Activated naive CD4-positive, alpha-beta T cell (primary cell): Measurements from ENCODE around the gene FAM124A.

Experiments used
- DNase-seq, 4 experiments: peaks; one replicate each; lab custom pipeline; 2025; lab: John Stamatoyannopoulos, UW

Gene FAM124A

DNA sequence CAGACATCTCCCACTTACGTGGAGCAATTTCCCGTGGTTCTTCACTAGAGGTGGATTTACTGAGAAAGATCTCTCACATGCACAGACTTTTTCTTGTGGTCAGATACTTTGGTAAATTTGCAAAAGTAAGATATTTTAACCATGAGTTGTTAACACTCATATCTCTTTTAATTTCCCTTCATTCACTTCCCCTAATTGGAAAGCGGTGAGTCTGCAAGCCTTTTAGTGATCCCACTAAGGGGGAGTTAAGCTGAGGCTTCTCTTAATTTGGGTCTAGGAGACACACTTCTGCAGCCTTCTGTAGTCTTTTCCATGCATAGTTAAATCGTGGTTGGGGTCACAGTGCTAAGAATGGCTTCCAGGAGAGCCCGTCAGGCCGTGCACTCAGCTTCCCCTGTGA is 86.6 kb downstream of the FAM124A start:
- no peak for DNase-seq

- no peak for DNase-seq
These were observed 89.0 kb downstream of the FAM124A start for GRCh38 chr13:51311231-51311630.

DNA sequence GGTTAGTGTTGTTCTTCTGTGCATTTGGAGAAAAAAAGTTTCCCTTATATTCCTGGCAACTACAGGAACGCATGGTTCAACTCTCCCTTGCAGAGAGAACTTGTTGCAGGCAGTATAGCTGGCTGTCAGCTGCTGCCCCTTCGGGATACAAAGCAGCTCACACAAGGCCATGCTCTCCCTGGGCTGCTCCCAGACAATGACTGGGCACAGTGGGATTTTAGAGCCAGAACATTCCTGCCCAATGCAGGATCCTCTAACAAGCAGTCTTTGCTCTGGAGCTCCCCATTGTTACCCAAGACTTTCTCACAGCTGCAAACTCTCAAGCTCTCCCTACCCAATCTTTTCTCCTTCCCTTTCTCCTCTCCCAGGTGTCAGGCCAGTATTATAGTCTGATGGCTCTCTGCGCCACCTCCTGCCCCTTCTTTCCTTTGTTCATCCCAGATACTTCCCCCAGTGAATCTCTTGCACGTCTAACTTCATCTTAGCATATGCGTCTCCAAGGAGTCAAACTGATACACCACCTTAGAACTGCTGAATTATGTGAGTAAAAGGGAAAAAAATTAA is 89.8 kb downstream of the FAM124A start:
- DNase-seq = no peak

DNA sequence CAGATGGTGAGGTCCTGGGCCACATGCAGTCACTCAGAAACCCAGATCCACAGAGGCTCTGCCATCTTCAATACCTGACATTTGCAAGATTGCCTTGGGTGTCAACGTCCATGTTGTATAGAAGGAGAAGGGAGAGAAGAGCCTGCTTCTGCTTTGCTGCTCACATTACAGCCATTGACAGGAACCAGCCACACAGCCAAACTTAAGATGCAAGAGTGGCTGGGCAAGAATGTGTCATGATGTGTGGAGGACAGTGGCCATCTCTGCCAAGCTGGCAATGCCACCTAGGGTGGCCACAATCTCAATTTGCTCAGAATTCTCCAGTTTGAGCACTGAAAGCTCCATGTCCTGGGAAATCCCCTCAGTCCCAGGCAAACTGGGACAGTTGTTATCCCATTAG is 91.4 kb downstream of the FAM124A start:
- no peak for DNase-seq

DNA sequence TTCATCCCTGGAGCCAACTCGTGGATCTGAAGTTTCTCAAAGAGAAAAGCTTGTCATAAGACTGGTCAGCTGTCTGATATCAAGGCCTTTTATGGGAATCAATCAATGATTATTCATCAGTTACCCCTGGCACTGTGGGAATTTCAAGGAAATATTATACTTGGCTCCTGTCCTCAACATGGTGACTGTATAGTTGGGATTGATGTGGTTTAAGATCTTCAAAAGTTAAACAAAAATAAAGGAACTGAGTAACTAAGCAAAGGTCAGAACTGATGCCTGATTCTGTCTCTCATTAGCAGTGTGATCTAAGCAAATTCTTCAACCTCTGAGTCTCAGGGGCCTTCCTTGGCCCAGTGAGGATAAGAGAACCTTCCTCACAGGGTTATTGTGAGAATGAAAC is 95.1 kb downstream of the FAM124A start:
- DNase-seq = no peak

- no peak for DNase-seq
These were observed 95.8 kb downstream of the FAM124A start for GRCh38 chr13:51318015-51318414.

DNA sequence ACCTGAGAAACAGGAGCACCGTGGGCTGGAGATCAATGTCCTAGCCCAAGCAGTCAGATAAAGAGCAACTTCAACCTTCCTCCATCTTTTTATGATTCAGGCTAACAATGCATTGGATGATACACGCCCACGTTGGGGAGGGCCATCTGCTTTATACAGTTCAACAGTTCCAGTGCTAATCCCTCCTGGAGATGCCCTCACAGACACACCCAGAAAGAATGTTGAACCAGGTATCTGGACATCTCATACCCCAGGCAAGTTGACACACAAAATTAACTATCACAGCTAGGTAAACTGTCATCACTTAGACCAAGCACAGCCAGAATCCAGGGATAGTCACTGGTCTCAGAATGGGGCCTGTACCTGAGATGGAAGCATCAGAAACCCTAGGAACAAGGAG is 96.7 kb downstream of the FAM124A start:
- DNase-seq = no peak

- no peak for DNase-seq
These were observed 99.6 kb downstream of the FAM124A start for GRCh38 chr13:51321836-51322235.

GRCh38 chr13:51322826-51323225 is 100.6 kb downstream of the FAM124A start:
- DNase-seq = no peak

DNA sequence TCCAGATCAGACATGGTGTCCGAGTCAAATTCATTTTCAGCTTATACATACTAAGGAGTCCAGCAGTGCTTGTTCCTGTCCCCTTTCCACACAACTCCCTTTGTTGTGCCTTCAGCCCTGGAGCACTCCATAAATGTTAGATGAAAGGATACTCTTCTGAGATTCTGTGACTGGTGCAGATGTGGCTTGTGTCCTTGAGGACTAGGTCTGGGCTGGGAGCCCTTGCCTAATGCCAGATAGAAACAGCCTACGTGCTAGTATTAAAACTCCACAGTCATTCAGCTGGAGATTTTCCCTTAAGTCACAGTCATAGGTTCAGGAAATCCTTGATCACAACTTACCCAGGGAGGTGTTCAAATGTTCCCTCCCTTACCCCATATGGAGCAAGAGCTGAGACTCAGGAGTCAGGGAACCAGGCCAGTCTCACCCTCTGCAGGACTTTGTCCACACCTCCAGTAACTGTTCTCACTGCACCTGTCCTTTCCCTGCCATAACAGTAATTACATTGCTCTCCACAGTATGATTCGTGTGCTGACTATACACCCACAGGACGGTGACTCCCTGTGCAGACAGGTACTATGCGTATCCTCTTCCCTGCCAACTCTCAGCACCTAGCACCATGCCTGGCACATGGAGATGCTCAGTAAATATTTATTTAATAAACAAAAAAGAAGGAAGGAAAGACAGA is 101.8 kb downstream of the FAM124A start:
- no peak for DNase-seq

DNA sequence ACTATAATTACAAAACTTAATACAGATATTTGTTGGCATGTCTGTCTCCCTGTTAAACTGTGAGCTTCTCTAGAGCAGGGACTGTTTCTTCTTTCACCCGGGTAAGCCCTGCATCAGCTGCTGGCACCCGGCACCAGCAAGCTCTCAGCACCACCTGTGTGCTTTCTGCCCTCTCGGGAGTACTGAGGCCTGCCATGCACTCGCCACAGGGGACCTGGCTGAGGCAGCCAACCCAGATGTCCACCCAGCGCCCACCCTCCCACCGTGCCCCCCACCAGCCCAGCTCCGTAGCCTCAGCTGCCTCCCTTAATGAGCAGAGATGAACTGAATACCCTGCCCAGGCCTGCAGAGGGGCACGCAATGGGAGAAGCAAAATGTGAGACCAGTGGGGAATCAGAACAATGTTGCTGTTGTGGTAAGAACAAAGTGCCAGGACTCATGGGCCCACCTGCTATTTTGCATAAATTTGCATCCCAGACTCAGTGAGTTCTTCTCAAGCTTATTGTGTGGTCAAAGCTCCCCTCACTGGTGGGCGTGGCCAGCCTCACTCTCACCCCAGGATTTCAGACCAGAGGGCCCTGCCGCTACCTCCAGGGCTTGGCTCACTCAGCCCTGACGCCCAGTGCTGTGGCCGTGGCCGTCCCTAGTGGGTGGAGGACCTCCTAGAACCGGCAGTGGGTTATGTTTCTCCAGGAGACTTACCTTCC is 102.7 kb downstream of the FAM124A start:
- DNase-seq = no peak

GRCh38 chr13:51325837-51326236 is 103.6 kb downstream of the FAM124A start:
- no peak for DNase-seq

DNA sequence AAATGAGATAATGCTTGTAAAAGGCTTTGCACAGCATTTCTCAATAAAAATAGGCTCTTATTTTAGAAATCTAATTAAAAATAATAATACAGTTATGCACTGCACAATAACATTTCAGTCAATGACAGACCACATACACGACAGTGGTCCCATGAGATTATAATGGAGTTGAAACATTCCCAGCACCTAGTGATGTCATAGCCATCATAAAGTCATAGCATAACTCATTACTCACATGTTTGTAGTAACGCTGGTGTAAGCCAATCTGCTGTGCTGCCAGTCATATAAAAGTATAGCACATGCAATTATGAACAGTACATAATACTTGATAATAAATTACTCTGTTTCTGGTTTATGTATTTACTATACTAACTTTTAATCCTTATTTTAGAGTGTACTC is 104.6 kb downstream of the FAM124A start:
- no peak for DNase-seq

GRCh38 chr13:51327961-51328360 is 105.8 kb downstream of the FAM124A start:
- DNase-seq = no peak

GRCh38 chr13:51328488-51328887 is 106.3 kb downstream of the FAM124A start:
- DNase-seq = no peak

GRCh38 chr13:51329606-51330005 is 107.4 kb downstream of the FAM124A start:
- no peak for DNase-seq

DNA sequence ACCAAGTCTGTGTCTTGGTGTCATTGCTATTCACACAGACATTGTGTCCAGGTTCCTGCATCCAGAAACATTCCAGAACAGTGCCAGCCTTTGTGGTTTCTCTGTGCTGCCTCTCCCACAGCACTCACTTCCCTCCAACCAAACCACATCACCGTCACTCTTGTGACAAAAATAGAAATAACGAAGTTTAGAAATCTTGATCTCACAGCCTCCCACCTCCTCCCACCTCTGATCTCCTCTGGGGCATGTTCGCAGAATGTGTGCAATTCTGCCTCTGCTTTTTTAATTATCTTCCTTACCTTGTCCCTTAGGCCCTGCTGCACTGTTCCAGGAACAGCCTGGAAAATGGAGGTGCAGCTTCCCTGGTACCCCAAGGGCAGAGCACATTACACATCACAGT is 108.6 kb downstream of the FAM124A start:
- DNase-seq = no peak

DNA sequence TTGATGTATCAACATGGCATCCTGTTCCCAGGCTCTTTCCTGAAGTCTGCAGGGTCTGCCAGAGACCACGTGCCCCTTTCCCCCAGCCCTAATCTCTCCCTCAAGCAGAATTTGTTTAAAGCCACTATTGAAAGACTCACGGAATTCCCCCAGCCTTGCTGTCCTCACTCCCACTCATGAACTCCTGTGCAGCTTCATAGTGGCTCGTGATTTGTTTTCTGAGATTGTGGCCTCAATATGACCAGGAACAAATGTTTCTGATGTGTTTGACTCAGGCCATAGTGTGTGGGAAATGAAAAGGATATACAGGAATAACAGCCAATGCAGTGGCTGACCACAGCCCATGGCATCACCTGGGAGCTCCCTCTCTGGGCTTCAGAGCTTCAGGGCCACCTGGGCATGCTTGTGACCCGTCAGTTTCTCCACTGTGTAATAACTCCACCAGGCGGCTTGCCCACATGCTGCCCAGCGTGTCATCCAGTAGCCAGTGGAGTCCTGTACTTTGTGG is 109.2 kb downstream of the FAM124A start:
- DNase-seq = no peak

DNA sequence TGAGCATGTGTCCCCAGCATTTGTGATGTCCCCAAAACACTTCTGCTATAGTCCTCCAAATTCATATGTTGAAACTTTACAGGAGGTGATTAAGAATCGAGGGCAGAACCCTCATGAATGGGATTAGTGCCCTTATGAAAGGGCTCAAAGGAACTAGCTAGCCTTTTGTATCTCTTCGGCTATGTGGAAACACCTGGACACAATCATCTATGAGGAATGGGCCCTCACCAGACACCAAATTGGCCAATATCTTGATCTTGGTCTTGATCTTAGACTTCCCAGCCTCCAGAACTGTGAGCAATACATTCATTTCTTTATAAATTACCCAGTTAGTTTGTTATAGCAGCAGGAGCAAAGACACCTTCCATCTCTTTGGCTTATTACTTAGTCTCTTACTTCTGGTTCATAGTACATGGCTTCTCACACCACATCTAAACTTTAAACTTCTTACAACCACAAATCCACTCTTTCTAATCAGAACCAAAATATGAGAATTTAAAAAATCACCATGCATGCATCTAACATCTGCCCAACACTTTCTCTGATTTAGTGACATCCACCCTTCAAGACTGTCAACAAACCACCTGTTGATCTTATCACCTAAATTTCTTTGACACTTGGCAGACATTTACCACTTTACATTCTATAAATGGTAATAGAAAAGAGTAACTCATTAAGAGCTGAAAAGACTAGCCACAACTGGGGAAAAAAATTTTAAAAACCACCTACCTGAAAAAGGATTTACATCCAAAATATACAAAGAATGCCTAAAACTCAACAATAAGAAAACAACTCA is 110.6 kb downstream of the FAM124A start:
- no peak for DNase-seq

GRCh38 chr13:51333421-51333820 is 111.2 kb downstream of the FAM124A start:
- no peak for DNase-seq

DNA sequence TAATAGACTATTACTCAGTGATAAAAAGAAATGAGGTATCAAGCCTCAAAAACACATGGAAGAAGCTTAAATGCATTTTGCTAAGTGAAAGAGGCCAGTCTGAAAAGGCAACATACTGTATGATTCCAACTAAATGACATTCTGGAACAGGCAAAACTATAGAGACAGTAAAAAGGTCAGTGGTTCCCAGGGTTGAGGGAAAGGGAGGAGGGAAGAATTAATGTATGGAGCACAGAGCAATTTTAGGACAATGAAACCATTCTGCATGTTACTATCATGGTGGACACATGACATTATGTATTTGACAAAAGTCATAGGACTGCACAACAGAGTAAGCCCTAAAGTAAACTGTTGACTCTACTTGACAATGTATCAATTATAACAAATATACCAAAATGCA is 111.6 kb downstream of the FAM124A start:
- DNase-seq = no peak
